HFFc6 (cell line): ENCODE measurements around the gene SMYD2. TPM values are rescaled to one million over a fixed set of nuclear protein-coding genes. Genes with fewer than 3 reads are reported as not detected.
A peak's percentile ranks its signal among the peaks of the same experiment; 100 is the strongest.

Source experiments
- DNase-seq: peaks from one replicate; pipeline ENCODE4 v3.0.0-alpha.2; 2018
- H3K27ac Mint-ChIP-seq: 2 replicates; pipeline ENCODE4 v1.8.0; 2020; ENCODE audit warnings: mild to moderate bottlenecking, mixed read lengths
- H3K27me3 Mint-ChIP-seq: 2 replicates; pipeline ENCODE4 v1.8.0; 2021; ENCODE audit warnings: mild to moderate bottlenecking, moderate library complexity, mixed read lengths; ENCODE audit not compliant: insufficient read depth
- H3K36me3 Mint-ChIP-seq: 2 replicates; pipeline ENCODE4 v1.8.0; 2021; ENCODE audit warnings: low read depth, mixed read lengths
- H3K4me1 Mint-ChIP-seq: 2 replicates; pipeline ENCODE4 v1.8.0; 2020; ENCODE audit warnings: low read depth, mixed read lengths
- H3K4me3 Mint-ChIP-seq: 2 replicates; pipeline ENCODE4 v1.8.0; 2020; ENCODE audit warnings: mild to moderate bottlenecking, moderate library complexity, mixed read lengths
- H3K9me3 Mint-ChIP-seq: 2 replicates; pipeline ENCODE4 v1.8.0; 2020; ENCODE audit warnings: mild to moderate bottlenecking, mixed read lengths
- CTCF ChIP-seq: fragments of 200-600 bp; sonication (generic); IDR thresholded peaks from 2 replicates; pipeline ENCODE4 v1.5.0; 2021; ENCODE audit warnings: antibody characterized with exemption, mild to moderate bottlenecking
- total RNA-seq, 6 experiments: library from RNA; stranded (reverse); fragmentation: NEBNext Ultra II Directional; extraction: Animal tissue kit (Norgen Biotek cat#: 25700); gene quantifications; 2 replicates in 1 of 6; 3 replicates in 5 of 6; pipeline ENCODE4 v1.2.3, GENCODE V29; 2021

Gene SMYD2
- total RNA-seq, 6 experiments from 2014 or later, result 27.3 to 32.3 (median 29.5) TPM

GRCh38 chr1:214369364-214369763, 88.4 kb downstream of the SMYD2 start:
- no peak overlapping the region for H3K27ac Mint-ChIP-seq
- H3K4me3 Mint-ChIP-seq, result no peak overlapping the region
- peaks cover 10% of the 10 kb centered on the region for H3K27me3 Mint-ChIP-seq
- no peak for DNase-seq
- H3K4me1 Mint-ChIP-seq, result peaks cover 11% of the 10 kb centered on the region
- peaks cover 53% of the 10 kb centered on the region for H3K36me3 Mint-ChIP-seq
- H3K9me3 Mint-ChIP-seq, result no peaks in the 10 kb centered on the region
- TF ChIP-seq CTCF, result no peak

- peaks cover 51% of the 10 kb centered on the region for H3K36me3 Mint-ChIP-seq
Observed at GRCh38 chr1:214370615-214371014, 89.7 kb downstream of the SMYD2 start.

GRCh38 chr1:214372092-214372491, 91.1 kb downstream of the SMYD2 start:
- Mint-ChIP-seq H3K27me3 (peaks cover 10% of the 10 kb centered on the region), H3K27ac (no peak overlapping the region), H3K4me1 (peaks cover 19% of the 10 kb centered on the region), H3K36me3 (peaks cover 64% of the 10 kb centered on the region), H3K4me3 (no peak overlapping the region), H3K9me3 (no peaks in the 10 kb centered on the region)
- DNase-seq, result no peak
- no peak for TF ChIP-seq CTCF

More at GRCh38 chr1:214370615-214371014, 89.7 kb downstream of the SMYD2 start:
- DNase-seq, result no peak
- H3K4me3 Mint-ChIP-seq, result no peak overlapping the region
- H3K4me1 Mint-ChIP-seq, result peaks cover 5% of the 10 kb centered on the region; the same call in 1 of the 2 replicates
- H3K27me3 Mint-ChIP-seq, result peaks cover 10% of the 10 kb centered on the region
- TF ChIP-seq CTCF, result no peak
- no peaks in the 10 kb centered on the region for H3K9me3 Mint-ChIP-seq
- H3K27ac Mint-ChIP-seq, result no peak overlapping the region

GRCh38 chr1:214377485-214377884, 96.5 kb downstream of the SMYD2 start:
- H3K4me1 Mint-ChIP-seq, result peaks cover 66% of the 10 kb centered on the region
- peak overlapping the region; percentile 60 for H3K4me3 Mint-ChIP-seq
- DNase-seq, result no peak
- H3K36me3 Mint-ChIP-seq, result peaks cover 69% of the 10 kb centered on the region
- no peak for TF ChIP-seq CTCF
- H3K27me3 Mint-ChIP-seq, result peaks cover 5% of the 10 kb centered on the region
- peak overlapping the region; percentile 87 for H3K27ac Mint-ChIP-seq
- no peaks in the 10 kb centered on the region for H3K9me3 Mint-ChIP-seq

- Mint-ChIP-seq H3K36me3 (peaks cover 69% of the 10 kb centered on the region), H3K27me3 (peaks cover 5% of the 10 kb centered on the region), H3K27ac (peak overlapping the region; percentile 87), H3K4me1 (peaks cover 66% of the 10 kb centered on the region), H3K9me3 (no peaks in the 10 kb centered on the region), H3K4me3 (peak overlapping the region; percentile 60)
- DNase-seq, result peak; percentile 77
- no peak for TF ChIP-seq CTCF
Observed at GRCh38 chr1:214377886-214378285, 96.9 kb downstream of the SMYD2 start.

- Mint-ChIP-seq H3K9me3 (no peaks in the 10 kb centered on the region), H3K4me3 (no peak overlapping the region; the same call in 1 of the 2 replicates), H3K27me3 (peaks cover 5% of the 10 kb centered on the region), H3K4me1 (peaks cover 66% of the 10 kb centered on the region), H3K27ac (peak overlapping the region; percentile 87), H3K36me3 (peaks cover 74% of the 10 kb centered on the region)
- no peak for DNase-seq
- TF ChIP-seq CTCF, result no peak
Observed at GRCh38 chr1:214378492-214378891, 97.5 kb downstream of the SMYD2 start.
